ENCODE data around the gene PCGF2. TPM values are rescaled to one million over a fixed set of nuclear protein-coding genes. Genes with fewer than 3 reads are reported as not detected.

PCGF2 gene
- total and polyA plus RNA-seq, 2 of the 8 experiments (the other 6 are each of a cell fraction or from before 2014, with no cell fraction given), result 42.1 to 93.3 TPM

DNA sequence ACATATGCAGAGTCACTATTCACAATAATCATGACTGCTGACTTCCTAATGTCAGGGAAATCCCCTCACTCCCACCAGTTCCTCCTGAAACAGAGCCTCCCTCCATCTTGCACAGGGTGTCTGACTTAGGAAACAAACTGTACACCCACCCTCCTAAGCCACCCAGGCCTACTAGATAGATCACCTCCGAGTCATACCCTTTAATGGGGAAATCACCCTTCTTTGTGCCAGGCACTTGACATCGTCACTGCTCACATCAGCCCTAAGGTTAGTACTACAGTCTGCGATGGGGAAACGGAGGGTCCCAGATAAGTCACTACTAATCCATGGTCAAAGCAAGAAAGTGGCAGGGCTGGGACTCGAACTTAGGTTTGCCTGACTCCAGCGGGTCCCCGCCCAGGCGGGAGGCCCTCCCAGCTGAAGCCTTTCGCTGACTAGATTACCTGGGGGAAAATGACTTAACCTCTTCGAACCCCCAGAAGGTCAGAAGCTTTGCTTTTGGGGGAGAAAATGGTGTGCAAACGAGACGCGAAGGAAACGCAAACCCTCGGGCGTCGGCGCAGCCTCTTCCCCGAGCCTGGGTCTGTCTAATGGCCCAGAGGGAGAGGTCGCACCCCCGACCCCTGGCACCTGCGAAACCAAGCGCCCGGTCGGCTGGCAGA, 46.5 kb downstream of the PCGF2 start (continued):
- TF ChIP-seq CHD7 (IDR thresholded peaks at IDR 0.05; ENCODE audit: insufficient replicate concordance, low read length), result no peak
